HG02943 (cell line): Measurements from ENCODE around the gene CMPK2.

Experiments used
- ATAC-seq: cut with Tn5 transposase; IDR thresholded peaks from one replicate; pipeline ENCODE4 v1.9.1; 2021; ENCODE audit warnings: mild to moderate bottlenecking, low read depth, moderate library complexity; ENCODE audit not compliant: unreplicated experiment

The CMPK2 gene

GRCh38 chr2:6846540-6846939, 19.2 kb downstream of the CMPK2 start:
- ATAC-seq: no peak

GRCh38 chr2:6845903-6846302, 19.8 kb downstream of the CMPK2 start:
- ATAC-seq: no peak

- no peak for ATAC-seq
Observed at GRCh38 chr2:6845312-6845711, 20.4 kb downstream of the CMPK2 start.

GRCh38 chr2:6841537-6842287, 24.0 kb downstream of the CMPK2 start:
- no peak for ATAC-seq

DNA sequence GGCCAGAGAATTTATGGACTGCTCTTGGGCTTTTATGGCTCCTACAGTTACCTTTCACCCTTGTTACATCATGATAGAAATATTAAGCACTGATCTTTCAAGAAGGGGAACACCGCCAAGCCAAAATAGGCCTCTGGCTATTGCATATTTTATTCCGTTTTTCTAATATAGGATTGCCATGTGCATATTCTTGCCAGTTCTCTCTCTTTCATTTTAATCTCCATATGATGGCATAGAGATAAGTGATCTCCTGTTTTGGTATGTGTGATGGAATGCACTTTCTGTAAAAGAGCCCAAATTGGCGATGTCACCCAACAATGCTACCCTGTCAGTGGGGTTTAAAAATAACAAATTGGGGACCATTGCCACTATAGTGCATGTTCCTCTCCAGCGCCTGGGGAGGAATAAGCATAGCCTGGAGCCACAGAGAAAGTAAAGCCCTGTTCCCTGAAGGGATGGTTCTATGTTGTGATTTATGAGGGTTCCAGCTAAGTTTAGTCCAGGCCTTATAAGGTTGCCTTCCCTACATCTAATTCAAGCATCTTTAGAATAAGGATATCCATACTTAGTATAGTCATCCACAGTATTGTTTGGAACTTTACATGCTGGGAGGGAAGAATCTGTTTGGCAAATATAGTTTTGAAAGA, 26.9 kb downstream of the CMPK2 start:
- ATAC-seq: no peak

GRCh38 chr2:6835467-6835866, 30.2 kb downstream of the CMPK2 start:
- ATAC-seq: no peak

GRCh38 chr2:6834163-6834562, 31.5 kb downstream of the CMPK2 start:
- no peak for ATAC-seq

DNA sequence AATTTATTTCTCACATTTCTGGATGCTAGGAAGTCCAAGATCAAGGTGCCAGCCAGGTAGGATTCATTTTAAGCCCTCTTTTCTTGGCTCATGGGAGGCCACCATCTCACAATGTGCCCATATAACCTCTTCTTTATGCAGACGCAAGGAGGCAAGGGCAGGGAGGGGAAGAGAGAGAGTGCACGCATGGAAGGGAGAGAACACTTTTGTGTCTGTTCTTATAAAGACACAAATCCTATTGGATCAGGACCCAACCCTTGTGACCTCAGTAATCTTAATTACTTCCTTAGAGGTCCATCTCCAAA, 32.5 kb downstream of the CMPK2 start:
- ATAC-seq: no peak

DNA sequence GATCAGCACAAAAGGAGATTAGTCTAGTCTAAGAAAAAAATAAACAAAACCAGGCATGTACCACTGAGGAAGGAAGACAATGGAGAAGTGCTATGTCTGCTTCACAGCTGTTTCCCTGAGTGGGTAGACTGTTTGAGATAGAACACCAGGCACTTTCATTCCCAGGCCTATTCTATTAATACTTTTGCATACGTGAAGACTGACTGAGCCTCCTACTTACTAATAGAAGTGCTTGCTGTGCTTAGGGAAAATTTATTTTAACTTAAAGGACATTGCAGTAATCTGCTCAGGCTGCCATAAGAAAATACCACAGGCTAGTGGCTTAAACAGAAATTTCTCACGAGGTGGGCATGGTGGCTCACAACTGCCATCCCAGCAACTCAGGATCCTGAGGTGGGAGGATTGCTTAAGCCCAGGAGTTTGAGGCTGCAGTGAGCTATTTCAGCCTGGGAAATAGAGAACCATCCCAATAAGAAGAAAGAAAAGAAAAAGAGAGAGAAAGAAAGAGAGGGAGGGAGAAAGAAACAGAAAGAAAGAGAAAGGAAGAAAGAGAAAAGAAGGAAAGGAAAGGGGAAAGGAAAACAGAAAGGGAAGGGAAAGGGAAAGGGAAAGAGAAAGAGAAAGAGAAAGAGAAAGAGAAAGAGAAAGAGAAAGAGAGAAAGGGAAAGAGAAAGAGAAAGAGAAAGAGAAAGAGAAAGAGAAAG, 33.0 kb downstream of the CMPK2 start:
- no peak for ATAC-seq

- no peak for ATAC-seq
Observed at GRCh38 chr2:6831229-6831628, 34.5 kb downstream of the CMPK2 start.

DNA sequence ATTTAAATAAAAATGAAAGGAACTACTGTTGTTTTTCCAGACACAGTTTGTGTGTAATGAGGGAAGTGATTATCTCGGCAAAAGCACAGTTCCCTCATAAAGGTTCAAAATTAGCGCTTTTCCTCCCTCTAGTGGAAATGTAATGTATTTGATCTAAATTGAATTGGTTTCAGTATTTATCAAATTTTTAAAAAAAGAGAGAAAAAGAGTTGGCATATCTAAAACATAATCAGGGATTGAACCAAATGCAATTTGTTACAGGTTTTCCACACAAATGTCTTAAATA, 37.5 kb downstream of the CMPK2 start:
- ATAC-seq: no peak

GRCh38 chr2:6827566-6828298, 38.0 kb downstream of the CMPK2 start:
- no peak for ATAC-seq

DNA sequence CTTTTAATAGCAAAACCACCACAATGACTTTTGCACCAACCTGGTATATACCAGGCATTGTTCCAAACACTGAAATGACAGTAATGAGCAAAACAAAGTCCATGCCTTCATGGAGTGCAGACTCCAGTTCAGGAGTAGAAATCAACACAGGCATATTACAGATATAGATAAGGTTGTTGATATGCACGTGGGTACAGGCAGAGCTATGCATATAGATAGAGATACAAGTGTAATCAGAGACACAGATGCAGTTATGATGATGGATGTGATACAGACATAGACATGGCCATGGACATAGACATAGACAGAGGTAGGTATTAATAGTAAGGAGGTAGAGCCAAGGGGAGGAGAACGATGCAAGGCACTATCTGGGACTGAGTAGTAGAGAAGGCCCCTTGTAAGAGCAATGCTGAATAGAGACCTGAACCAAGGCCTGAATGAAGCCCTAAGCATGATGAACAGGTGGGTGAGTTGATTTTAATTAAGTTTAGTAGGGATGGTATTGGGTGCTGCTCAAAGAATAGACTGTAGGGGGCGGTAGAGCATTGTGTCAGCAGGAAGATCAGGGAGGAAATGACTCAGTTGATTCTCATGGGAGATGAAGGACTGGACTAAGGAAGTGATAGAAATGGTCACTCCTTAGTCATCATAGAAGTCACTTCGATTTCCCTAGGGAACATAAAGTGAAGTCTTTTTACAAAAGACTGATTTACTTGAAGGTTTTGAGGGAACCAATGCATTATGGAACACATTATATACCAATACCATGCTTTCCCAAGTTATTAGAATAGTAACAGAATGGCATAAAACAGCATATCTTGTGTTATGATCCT, 39.4 kb downstream of the CMPK2 start:
- peak; percentile 87 for ATAC-seq

- no peak for ATAC-seq
Observed at GRCh38 chr2:6824962-6825361, 40.7 kb downstream of the CMPK2 start.

DNA sequence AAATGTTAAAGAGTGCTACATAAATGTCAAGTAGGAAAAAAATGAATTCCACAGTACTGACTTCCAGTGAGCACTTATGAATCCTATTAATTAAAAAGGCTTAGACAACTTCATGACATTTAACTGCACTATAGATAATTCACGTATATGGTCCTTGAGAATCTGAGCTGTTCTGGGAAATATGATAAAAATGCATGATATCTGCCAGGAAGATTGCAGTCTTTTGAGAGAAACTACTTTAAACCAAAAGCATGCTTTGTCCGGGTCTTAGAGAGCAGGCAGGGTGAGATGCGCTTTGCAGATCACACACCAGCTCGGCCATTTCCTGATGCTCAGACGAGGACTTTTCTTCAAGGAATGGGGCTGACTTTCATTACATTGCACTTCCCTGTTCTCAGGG, 42.6 kb downstream of the CMPK2 start:
- ATAC-seq: no peak

DNA sequence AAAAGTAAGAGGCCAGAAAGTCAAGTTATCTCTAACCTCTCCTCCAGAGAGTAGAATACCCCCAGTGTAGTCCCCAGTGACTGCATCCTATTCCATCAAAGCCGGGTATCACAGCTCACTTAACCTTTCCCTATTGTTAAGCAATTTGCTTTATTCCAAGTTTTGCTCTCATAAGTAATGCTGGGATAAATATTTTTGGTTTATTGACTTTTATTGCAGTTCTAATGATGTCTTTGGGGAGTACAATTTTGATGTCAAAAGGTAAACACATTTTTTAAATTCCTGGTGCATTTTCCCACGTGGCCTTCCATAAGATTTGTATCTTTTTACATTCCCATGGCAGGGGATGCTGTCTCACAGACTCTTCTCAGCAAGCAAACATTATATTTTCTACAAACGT, 43.3 kb downstream of the CMPK2 start:
- ATAC-seq: no peak

DNA sequence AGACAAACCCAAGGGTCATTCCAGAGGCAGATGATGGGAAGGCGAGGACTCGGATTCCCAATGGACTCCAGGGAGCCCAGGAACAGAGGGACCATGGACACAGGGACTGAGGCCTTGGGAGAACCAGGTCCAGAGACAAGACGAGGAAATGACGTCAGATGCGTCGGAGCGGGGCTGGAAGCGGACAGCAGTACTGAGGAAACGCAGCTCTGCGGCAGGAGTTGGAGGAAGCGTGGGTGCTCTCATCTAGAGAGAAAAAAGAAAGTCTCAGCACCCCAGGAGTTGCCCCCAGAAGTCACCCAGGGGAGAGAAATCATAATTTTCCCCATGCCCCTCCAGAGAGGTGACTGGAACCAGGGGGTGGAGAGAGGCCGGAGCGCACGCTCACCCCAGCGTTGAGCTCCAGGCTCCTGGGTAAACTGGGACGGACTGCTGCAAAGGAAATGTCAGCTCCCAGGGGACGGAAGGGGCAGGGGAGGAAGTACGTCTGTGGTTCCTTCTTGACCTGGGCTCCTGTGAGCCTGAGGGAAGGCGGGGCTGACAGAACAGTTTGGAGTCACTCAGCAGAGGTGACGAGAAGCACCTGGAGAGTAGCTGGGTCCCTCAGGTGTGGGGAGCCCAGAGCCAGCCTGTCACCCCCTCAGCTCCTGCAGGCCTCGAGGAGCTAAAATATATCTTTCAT, 44.7 kb downstream of the CMPK2 start:
- ATAC-seq: no peak

DNA sequence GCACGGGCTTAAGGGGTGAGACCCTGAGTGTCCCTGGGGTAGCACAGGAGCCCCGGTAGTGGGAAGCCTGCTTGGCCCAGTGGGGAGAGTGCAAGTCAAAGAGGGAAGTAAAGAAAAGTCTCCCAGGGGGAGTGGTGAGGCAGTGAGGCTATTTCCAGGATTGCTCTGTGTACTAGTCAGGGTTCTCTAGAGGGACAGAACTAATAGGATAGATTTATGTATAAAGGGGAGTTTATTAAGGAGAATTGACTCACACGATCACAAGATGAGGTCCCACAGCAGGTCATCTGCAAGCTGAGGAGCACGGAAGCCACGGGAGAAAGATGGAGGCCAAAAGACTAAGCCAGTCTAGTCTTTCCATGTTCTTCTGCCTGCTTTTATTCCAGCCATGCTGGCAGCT, 45.5 kb downstream of the CMPK2 start:
- no peak for ATAC-seq

DNA sequence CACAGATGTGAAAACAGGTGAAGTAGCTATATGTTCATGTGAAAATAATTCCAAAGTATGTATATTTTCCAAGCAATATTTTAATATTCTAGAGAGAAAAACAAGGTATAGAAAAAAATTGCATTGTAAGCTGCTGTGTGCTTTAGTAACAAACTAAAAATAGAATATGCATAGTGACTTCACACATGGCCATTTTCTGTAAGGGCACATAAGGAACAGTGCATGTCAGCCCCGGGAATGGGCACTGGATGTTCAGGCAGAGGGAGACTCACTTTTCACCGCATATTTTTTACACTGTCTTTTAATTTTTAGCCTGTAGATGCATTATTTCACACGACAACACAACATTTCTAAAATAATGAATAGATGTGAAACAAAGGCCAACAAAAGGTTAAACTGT, 46.0 kb downstream of the CMPK2 start:
- ATAC-seq: no peak

- no peak for ATAC-seq
Observed at GRCh38 chr2:6818012-6818411, 47.7 kb downstream of the CMPK2 start.
